Hematopoietic multipotent progenitor cell treated with erythropoietin and hydrocortisone succinate and interleukin-3 and kit ligand, for 4 days (in vitro differentiated cells): ENCODE results near the gene RPS6KL1.

Experiments
- DNase-seq: peaks from one replicate; pipeline ENCODE4 v3.0.0-alpha.2; 2015

RPS6KL1 gene

DNA sequence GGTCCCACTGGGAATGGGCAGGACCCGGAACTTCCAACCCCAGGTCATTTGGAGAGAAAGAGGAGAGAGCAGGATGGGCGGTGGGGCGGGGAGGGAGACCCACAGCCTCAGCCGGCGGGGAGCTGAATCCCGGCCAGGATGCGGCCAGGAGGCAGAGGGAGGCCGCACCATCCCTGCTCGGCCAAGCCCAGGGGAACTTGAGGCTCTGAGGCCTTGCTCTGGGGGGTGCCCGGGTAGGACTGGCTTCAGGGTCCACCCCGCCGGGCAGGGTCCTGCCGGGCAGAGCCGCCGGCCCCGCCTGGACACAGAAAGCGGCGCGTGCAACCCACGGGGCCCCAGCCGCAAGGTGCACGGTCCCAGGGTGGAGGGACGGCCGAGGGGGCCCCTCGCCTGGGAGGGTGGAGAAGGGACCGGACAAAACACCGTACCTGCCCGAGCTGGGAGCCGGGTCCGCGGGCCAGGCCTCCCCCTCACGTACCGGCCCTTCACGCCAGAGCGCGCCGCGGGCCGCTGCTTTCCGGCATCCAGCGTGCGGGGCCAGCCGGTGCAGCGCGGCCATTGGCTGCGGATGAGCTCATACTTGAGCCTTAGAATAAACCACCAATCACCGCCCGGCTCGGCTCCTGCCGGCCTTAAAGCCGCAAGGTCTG is at the start of gene RPS6KL1:
RPS6KL1 (minus strand) TSS at position 509 of the 650 bp plus-strand sequence. CDS start 1,719 bp downstream, outside the sequence.
- peak; percentile 95 for DNase-seq

GRCh38 chr14:74968811-74969210 is 45.8 kb upstream of the RPS6KL1 start:
- DNase-seq = no peak

DNA sequence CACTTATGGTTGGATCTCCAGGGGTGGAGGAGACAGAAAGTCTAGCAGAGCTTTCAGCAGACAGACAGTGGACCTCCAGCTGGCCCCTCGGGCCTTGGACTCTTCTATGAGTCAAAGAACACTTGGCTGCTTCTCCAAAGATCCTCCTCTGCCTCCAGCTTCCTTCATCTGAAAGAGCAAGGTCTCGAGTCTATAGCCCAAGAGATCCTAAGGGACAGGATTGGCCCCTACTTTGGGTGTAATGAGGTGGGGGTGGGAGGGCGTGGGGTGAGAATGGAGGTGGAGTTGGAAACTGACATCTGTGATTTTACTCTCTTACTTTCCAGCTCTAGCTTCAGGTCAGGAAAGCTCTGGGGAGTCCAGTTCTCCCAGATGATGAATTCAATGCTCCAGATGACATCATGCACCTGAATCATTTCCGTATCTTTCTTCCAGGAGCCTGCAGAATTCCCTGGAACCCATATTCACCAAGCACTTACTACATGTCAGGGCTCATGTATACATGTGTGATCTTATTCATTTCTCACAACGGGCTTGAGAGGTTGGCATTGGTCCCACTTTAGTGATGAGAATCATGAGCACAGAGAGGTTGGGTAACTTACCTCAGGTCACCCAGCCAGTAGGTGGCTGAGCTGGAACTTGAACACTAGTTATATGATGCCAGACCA is 42.6 kb upstream of the RPS6KL1 start:
- DNase-seq = no peak

- no peak for DNase-seq
Observed at GRCh38 chr14:74964787-74965485, 41.9 kb upstream of the RPS6KL1 start.

GRCh38 chr14:74963705-74964271 is 40.7 kb upstream of the RPS6KL1 start:
- DNase-seq = no peak

DNA sequence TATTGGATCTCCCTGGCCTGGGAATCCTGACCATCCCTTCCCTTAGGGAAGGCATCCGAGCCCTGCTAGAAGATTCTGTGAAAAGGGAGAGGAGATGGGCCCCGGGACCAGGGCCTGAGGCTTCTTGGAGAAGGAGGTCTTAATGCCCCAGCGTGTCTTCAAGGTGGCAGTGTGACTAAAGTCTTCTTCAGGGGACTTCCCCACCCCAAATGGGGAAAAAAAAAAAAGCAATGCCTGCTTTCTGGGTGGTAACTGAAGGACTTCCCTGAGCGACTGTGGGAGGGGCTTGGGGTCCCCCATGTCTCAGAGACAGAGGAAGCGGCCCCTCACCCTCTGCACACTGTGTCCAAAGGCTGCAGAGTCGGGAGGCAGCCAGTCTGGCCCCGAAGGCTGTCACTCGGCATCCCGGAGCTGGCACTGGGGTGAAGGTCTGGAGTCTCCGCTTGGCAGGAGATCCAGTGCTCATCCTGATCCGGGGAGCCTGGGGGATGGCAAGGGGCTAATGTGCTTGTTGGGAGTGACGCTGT is 40.2 kb upstream of the RPS6KL1 start:
- no peak for DNase-seq

DNA sequence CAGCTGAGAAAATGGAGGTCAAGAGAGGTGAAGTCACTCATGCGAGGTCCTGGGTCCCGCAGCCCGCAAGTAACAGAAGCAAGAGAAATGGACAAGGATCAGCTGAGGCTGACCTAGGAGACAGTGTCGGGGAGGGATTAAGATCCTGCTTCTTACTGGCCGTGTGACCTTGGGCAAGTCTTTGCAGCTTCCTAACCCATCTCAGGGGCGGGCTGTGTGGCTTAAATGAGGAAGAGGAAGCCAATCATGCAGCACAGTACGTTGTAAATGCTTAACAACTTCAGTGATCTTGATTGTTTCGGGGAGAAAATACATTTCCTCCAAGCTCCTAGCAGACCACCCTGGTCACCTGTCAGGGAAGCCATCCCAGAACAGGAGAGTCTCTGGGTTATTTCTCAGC is 39.4 kb upstream of the RPS6KL1 start:
- DNase-seq = peak; percentile 71

DNA sequence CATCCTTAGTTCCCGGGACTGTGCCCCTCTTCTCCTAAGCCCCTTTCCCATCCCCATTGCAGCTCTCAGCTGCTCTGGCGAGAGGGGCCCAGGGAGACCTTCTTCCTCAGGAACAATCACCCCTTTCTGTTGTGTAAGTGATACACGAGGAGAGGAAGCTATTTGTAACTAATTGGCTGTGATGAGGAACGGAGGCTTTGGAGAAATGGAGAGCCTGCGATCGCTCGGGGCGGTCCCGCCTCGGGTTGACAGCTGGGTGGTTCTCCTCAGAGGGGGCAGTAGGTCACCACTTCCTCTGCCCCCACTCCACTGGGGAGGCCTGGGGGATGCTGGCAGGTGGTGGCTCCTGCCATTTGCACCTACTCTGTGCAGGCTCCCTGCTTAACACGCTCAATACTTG is 39.0 kb upstream of the RPS6KL1 start:
- DNase-seq = no peak

- no peak for DNase-seq
Observed at GRCh38 chr14:74961238-74961911, 38.3 kb upstream of the RPS6KL1 start.

- DNase-seq = no peak
Observed at GRCh38 chr14:74960736-74961135, 37.7 kb upstream of the RPS6KL1 start.

DNA sequence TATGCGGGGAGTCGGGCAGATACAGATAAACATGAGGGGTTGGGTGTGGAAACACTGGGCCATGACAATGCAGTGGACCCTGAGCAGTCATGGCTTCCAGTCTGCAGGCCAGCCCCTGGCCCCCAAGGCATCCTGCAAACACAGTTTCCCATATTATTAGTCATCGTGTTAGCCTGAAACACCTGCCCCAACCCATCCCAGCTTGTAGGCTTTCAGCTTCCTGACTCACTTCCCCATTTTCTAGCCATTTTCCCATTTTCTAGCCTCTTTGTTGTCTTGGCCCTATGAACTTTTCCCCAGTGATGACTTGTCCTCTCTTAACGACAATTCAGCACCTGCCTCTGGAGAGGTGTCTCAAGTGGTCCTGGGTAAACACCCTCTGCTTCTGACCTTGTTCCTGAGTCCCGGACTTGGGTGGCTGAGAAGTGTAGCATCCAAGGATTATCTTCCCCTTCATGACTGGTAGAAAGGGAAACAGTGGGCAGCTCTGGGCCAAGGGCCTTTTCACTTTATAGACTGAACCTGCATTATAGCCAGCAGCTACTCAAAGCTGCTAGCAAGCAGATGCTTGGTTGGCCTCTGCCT is 36.6 kb upstream of the RPS6KL1 start:
- no peak for DNase-seq

- DNase-seq = no peak
Observed at GRCh38 chr14:74956280-74957072, 33.4 kb upstream of the RPS6KL1 start.

GRCh38 chr14:74956027-74956279 is 32.9 kb upstream of the RPS6KL1 start:
- no peak for DNase-seq

- DNase-seq = peak; percentile 62
Observed at GRCh38 chr14:74955229-74956026, 32.4 kb upstream of the RPS6KL1 start, which contains the start of gene PGF. PGF (minus strand) TSS chr14:74955597; CDS start chr14:74955242, 355 bp downstream.

DNA sequence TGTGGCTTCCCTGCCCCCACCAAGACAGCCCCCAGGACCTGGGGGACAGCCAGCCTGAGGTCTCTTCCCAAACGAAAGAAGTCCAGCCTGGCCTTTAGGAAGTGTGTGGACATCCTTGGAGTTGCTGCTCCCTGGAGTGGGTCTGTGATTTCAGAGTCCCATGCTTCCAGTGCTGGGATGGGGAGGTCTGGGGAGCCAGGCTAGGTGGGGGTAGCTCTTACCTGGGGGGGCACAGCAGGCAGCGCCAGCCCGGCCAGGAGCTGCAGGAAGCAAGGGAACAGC is 31.8 kb upstream of the RPS6KL1 start:
- DNase-seq = no peak

GRCh38 chr14:74954232-74954946 is 31.3 kb upstream of the RPS6KL1 start:
- DNase-seq = no peak

DNA sequence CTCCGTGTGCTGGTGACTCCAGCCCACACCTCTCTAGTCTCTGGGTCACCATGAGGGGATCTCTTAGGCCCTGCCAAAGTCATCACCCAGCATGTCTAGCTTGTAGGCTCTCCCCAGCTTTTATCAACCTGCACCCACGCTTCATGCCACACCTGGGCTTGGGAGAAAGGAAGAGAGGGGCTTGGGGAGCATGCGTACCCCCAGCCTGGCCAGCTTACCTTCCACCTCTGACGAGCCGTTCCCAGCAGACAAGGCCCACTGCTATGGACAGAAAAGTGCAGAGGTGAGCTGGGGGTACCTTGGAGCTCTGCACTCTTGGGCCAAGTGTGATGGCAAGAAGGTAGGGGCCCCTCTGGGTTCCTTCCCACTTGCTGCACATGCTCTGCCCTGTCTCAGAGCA is 30.6 kb upstream of the RPS6KL1 start:
- DNase-seq = no peak

- DNase-seq = no peak
Observed at GRCh38 chr14:74952697-74953484, 29.8 kb upstream of the RPS6KL1 start.

DNA sequence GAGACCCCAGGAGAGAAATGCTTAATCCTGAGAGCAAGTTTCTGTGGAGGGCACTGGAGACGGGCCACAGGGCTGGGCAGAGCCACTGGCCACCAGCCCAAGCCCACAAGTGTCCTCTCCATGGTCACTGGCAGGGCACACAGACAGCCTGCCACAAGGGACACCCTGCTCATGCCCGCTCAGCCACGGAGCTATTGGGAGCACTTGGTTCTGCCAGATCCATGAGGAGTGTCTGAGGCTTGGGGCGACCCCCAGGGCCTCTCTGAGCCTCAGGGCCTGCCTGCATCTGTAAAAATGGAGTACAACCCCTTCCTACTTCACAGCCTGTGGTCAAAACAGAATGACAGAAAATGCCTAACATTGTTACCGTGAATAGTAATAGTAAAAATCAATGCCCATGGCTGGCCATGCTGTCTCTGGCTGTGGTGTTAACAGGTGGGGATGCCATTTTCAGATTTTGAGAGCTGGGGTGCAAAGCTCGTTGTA is 29.2 kb upstream of the RPS6KL1 start:
- no peak for DNase-seq
